ENCODE measurements around the gene CUZD1. TPM values are rescaled to one million over a fixed set of nuclear protein-coding genes. Genes with fewer than 3 reads are reported as not detected.

Gene CUZD1
- total and polyA plus RNA-seq, 9 of the 15 experiments (the other 6 are each of a cell fraction or from before 2014, with no cell fraction given), result 0.51 to 1.7 (median 1.1) TPM

DNA sequence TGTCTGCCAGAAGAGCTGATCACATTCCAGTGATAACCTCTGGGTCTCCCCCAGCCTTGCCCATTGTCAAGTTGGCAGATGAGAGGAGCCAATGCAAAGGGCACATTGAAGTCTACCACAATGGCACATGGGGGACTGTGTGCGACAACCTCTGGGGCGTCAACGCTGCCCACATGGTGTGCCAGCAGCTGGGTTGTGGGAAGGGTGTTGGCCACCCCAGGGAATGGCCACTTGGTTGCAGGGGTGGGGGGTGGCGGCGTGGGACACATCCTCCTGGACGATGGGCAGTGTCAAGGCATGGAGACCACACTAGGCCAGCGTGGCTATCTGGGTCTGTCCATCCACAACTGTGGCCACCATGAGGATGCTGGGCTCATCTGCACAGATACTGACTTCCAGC is 43.4 kb downstream of the CUZD1 start:
- no peak for FAIRE-seq
- Histone ChIP-seq H3K9ac (ENCODE audit: insufficient read depth in 1 of 2, low read depth in 2 of 2, low read length in 2 of 2) (no peak overlapping the region), H3K9me1 (ENCODE audit: control insufficient read depth, insufficient read depth, low read length) (no peaks in the 10 kb centered on the region), H4K20me1 (replicated peaks; ENCODE audit: control insufficient read depth, insufficient read depth, low read length) (no peaks in the 10 kb centered on the region), H3K4me3 (no peak overlapping the region), H3K4me1 (replicated peaks in 1 of 2; ENCODE audit: control insufficient read depth in 2 of 2, insufficient read depth in 2 of 2, low read length in 2 of 2) (no peaks in the 10 kb centered on the region), H2AFZ (ENCODE audit: low read depth, low read length) (no peak overlapping the region), H3K27me3 (ENCODE audit: control insufficient read depth in 2 of 2, insufficient read depth in 2 of 2, low read length in 2 of 2) (no peaks in the 10 kb centered on the region; a peak in 1 of 5 replicates), H3K9me3 (replicated peaks; ENCODE audit: control insufficient read depth, insufficient read depth, low read depth, low read length) (no peaks in the 10 kb centered on the region), H3K27ac (ENCODE audit: extremely low read depth, low read depth, low read length) (no peak overlapping the region), H3K79me2 (ENCODE audit: control insufficient read depth, insufficient read depth, low read length) (no peaks in the 10 kb centered on the region), H3K36me3 (ENCODE audit: control insufficient read depth, insufficient read depth, low read length) (no peaks in the 10 kb centered on the region), H3K4me2 (ENCODE audit: insufficient read depth, low read length) (no peak overlapping the region)
- DNase-seq (ENCODE audit: extremely low read depth in 1 of 4, low spot score in 3 of 4), result no peak
- in situ Hi-C loops (cut with MboI), result no loop called here
- ChIA-PET CTCF (ENCODE audit: low intra/inter-chr PET ratio) (no interaction called here), POLR2A (no interaction called here)
- WGBS (ENCODE audit: insufficient coverage, low coverage, missing lambda C conversion rate), result 2% methylated on average over 5 of the region's 7 CpGs
- intact Hi-C loops (cut with micrococcal nuclease), result no loop called here
- no peak for ATAC-seq
- BruUV-seq (replicated peaks), result no TSS peak
- no peak for TF ChIP-seq SMAD3 (CRISPR knock-in tag; conservative IDR thresholded peaks at IDR 0.05)
- no peak for TF ChIP-seq PRPF4 (IDR thresholded peaks at IDR 0.05; ENCODE audit: insufficient read depth, low read depth, low read length, poor library complexity, severe bottlenecking)
- no peak for TF ChIP-seq ZNF785 (CRISPR knock-in tag; IDR thresholded peaks at IDR 0.05)
- no peak for TF ChIP-seq ZEB2 (IDR thresholded peaks at IDR 0.05)
- TF ChIP-seq, protein P1, sequence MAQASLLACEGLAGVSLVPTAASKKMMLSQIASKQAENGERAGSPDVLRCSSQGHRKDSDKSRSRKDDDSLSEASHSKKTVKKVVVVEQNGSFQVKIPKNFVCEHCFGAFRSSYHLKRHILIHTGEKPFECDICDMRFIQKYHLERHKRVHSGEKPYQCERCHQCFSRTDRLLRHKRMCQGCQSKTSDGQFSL (CRISPR knock-in tag; IDR thresholded peaks at IDR 0.05), result no peak
- TF ChIP-seq, protein P1 (tag; IDR thresholded peaks at IDR 0.05), result no peak
- TF ChIP-seq ZNF696 (CRISPR knock-in tag; conservative IDR thresholded peaks at IDR 0.05), result no peak
- TF ChIP-seq ZNF766 (CRISPR knock-in tag; conservative IDR thresholded peaks at IDR 0.05), result no peak
- TF ChIP-seq, protein P2, sequence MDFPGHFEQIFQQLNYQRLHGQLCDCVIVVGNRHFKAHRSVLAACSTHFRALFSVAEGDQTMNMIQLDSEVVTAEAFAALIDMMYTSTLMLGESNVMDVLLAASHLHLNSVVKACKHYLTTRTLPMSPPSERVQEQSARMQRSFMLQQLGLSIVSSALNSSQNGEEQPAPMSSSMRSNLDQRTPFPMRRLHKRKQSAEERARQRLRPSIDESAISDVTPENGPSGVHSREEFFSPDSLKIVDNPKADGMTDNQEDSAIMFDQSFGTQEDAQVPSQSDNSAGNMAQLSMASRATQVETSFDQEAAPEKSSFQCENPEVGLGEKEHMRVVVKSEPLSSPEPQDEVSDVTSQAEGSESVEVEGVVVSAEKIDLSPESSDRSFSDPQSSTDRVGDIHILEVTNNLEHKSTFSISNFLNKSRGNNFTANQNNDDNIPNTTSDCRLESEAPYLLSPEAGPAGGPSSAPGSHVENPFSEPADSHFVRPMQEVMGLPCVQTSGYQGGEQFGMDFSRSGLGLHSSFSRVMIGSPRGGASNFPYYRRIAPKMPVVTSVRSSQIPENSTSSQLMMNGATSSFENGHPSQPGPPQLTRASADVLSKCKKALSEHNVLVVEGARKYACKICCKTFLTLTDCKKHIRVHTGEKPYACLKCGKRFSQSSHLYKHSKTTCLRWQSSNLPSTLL (IDR thresholded peaks at IDR 0.05), result no peak
- TF ChIP-seq, protein P3, sequence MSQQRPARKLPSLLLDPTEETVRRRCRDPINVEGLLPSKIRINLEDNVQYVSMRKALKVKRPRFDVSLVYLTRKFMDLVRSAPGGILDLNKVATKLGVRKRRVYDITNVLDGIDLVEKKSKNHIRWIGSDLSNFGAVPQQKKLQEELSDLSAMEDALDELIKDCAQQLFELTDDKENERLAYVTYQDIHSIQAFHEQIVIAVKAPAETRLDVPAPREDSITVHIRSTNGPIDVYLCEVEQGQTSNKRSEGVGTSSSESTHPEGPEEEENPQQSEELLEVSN (IDR thresholded peaks at IDR 0.05; ENCODE audit: borderline replicate concordance in 1 of 2, extremely low read depth in 1 of 2, insufficient read depth in 1 of 2, insufficient read length in 1 of 2, low read depth in 1 of 2, low read length in 1 of 2, poor library complexity in 1 of 2, severe bottlenecking in 1 of 2), result no peak
- TF ChIP-seq, protein P4, sequence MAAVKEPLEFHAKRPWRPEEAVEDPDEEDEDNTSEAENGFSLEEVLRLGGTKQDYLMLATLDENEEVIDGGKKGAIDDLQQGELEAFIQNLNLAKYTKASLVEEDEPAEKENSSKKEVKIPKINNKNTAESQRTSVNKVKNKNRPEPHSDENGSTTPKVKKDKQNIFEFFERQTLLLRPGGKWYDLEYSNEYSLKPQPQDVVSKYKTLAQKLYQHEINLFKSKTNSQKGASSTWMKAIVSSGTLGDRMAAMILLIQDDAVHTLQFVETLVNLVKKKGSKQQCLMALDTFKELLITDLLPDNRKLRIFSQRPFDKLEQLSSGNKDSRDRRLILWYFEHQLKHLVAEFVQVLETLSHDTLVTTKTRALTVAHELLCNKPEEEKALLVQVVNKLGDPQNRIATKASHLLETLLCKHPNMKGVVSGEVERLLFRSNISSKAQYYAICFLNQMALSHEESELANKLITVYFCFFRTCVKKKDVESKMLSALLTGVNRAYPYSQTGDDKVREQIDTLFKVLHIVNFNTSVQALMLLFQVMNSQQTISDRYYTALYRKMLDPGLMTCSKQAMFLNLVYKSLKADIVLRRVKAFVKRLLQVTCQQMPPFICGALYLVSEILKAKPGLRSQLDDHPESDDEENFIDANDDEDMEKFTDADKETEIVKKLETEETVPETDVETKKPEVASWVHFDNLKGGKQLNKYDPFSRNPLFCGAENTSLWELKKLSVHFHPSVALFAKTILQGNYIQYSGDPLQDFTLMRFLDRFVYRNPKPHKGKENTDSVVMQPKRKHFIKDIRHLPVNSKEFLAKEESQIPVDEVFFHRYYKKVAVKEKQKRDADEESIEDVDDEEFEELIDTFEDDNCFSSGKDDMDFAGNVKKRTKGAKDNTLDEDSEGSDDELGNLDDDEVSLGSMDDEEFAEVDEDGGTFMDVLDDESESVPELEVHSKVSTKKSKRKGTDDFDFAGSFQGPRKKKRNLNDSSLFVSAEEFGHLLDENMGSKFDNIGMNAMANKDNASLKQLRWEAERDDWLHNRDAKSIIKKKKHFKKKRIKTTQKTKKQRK (IDR thresholded peaks at IDR 0.05; ENCODE audit: borderline replicate concordance, low read depth, low read length), result no peak
- no peak for TF ChIP-seq KLF10 (CRISPR knock-in tag; IDR thresholded peaks at IDR 0.05)
- no peak for TF ChIP-seq ZNF239 (CRISPR knock-in tag; IDR thresholded peaks at IDR 0.05)
- no peak for TF ChIP-seq ERF (CRISPR knock-in tag; IDR thresholded peaks at IDR 0.05)
- no peak for TF ChIP-seq CXXC5 (CRISPR knock-in tag; IDR thresholded peaks at IDR 0.05)
- no peak for TF ChIP-seq SMARCA4 (IDR thresholded peaks at IDR 0.05)
- no peak for TF ChIP-seq ADNP (tag; IDR thresholded peaks at IDR 0.05)
